Measurements from ENCODE around the gene CRY2. TPM values are rescaled to one million over a fixed set of nuclear protein-coding genes. Genes with fewer than 3 reads are reported as not detected.

CRY2 gene
- total and polyA plus RNA-seq, 2 of the 8 experiments (the other 6 are each of a cell fraction or from before 2014, with no cell fraction given) = 8.0 to 9.4 TPM

DNA sequence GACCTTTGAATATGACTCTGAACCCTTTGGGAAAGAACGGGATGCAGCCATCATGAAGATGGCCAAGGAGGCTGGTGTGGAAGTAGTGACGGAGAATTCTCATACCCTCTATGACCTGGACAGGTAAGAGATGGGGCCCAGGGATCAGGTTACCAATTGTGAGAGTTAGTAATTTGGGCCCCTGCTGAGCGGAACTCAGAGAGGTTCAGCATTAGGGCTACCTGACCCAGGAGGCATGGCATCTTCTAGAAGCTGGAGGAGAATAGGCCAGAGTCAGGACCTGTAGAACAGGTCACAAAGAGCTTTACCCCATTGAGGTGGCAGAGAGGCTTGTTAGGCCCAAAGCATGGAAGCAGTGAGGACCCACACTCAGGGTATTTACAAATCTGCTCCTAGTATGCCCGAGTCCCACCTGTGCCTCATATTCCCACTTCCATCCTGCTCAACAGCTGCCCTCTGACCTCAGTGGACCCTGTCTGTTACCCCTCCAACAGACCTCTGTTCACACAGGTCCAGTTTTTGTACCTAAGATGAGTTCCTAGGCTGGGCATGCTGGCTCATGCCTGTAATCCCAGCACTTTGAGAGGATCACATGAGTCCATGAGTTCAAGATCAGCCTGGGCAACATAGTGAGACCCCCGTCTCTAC lies 11.6 kb downstream of the CRY2 start:
- Histone ChIP-seq H2AK5ac (ENCODE audit: low read depth, low read length) (no peak overlapping the region), H4K20me1 (replicated peaks in 1 of 2; ENCODE audit: control insufficient read depth in 1 of 2, insufficient read depth in 2 of 2, low read length in 2 of 2) (peaks cover 0 to 2% of the 10 kb centered on the region in 2 experiments), H3K9me3 (ENCODE audit: insufficient read depth in 2 of 2, low read depth in 1 of 2, low read length in 1 of 2) (no peaks in the 10 kb centered on the region), H3K36me3 (ENCODE audit: control insufficient read depth in 2 of 4, insufficient read depth in 4 of 4, low read length in 3 of 4) (peaks cover 3 to 27% (median 9%) of the 10 kb centered on the region in 4 experiments; a peak in 5 of 8 replicates), H3K23ac (ENCODE audit: insufficient read length) (no peak overlapping the region), H2BK5ac (ENCODE audit: low read depth, low read length) (0 out of 2 replicates have a peak overlapping the region, but pooled peaks have one; percentile 2), H3K79me1 (ENCODE audit: low read depth, low read length) (no peaks in the 10 kb centered on the region), H3K79me2 (ENCODE audit: control insufficient read depth in 1 of 2, insufficient read depth in 2 of 2, low read length in 2 of 2) (no peaks in the 10 kb centered on the region), H3K56ac (replicated peaks; ENCODE audit: insufficient read length, low read depth, low read length) (no peak overlapping the region), H2BK15ac (ENCODE audit: low read length) (no peak overlapping the region; the same call in 1 of the 2 replicates), H2AFZ (ENCODE audit: low read length) (no peak overlapping the region), H4K91ac (replicated peaks; ENCODE audit: insufficient read length, low read length) (no peak overlapping the region), H3K4me1 (replicated peaks in 1 of 4; ENCODE audit: control insufficient read depth in 3 of 4, insufficient read depth in 4 of 4, low read length in 3 of 4) (peaks cover 13 to 28% (median 17%) of the 10 kb centered on the region in 4 experiments), H2BK120ac (replicated peaks; ENCODE audit: low read depth, low read length) (no peak overlapping the region), H2BK20ac (ENCODE audit: low read length) (no peak overlapping the region), H3K27ac (ENCODE audit: low read depth, low read length) (no peak overlapping the region; the same call in 1 of the 2 replicates), H4K8ac (ENCODE audit: extremely low read depth, insufficient read depth, low read length) (no peak overlapping the region), H3K4ac (replicated peaks; ENCODE audit: insufficient read length, low read depth, low read length) (no peak overlapping the region), H3K9ac (replicated peaks in 1 of 4; ENCODE audit: extremely low read depth in 1 of 4, low read depth in 3 of 4, low read length in 3 of 4) (no peak overlapping the region), H3K14ac (ENCODE audit: insufficient read length) (no peak overlapping the region), H3K4me3 (ENCODE audit: extremely low read depth in 1 of 4, insufficient read depth in 2 of 4, low read depth in 3 of 4, low read length in 4 of 4) (no peak overlapping the region), H3K27me3 (replicated peaks in 1 of 4; ENCODE audit: control insufficient read depth in 3 of 4, extremely low read depth in 1 of 4, insufficient read depth in 3 of 4, low read length in 3 of 4) (no peaks in the 10 kb centered on the region), H3K4me2 (ENCODE audit: insufficient read depth in 1 of 2, low read depth in 2 of 2, low read length in 2 of 2) (peak overlapping the region; percentile 30 to 48; a peak in 3 of 4 replicates), H4K5ac (ENCODE audit: insufficient read length, low read depth, low read length) (no peak overlapping the region), H3K23me2 (ENCODE audit: low read depth, low read length) (no peaks in the 10 kb centered on the region), H3K18ac (ENCODE audit: extremely low read depth, low read length) (peak overlapping the region; percentile 62; the same call in 1 of the 2 replicates), H2BK12ac (ENCODE audit: low read depth, low read length) (no peak overlapping the region)
- ChIA-PET CTCF (ENCODE audit: partially characterized antibody) (interaction anchor here (0.7 to 8.6 kb wide), 6 partner anchors 13 to 400 kb away, joined by 3 to 90 read pairs (median 4); no protein-coding TSS in a partner anchor), POLR2A (ENCODE audit: partially characterized antibody) (interaction anchor here (1.0 to 4.7 kb wide), 2 partner anchors 9 to 11 kb away, joined by 3 to 17 read pairs; partner anchors contain the start of gene CRY2)
- 85% methylated on average over 5 of the region's 5 CpGs; no CpG with 5 or more reads in 1 of the 2 experiments for WGBS, 2 experiments (ENCODE audit: extremely low coverage in 1 of 2, insufficient coverage in 1 of 2, insufficient read length in 1 of 2, insufficient replicate concordance in 2 of 2, low coverage in 1 of 2, low lambda C conversion rate in 2 of 2, missing lambda C conversion rate in 1 of 2)
- no peak for DNase-seq (ENCODE audit: low read depth in 1 of 2, low spot score in 2 of 2)
- no peak for FAIRE-seq
- no peak for TF ChIP-seq MAFK (IDR thresholded peaks at IDR 0.05; ENCODE audit: low read depth, low read length)
- TF ChIP-seq POLR2AphosphoS5 (IDR thresholded peaks at IDR 0.05; ENCODE audit: low read depth, low read length) = no peak
- TF ChIP-seq NANOG (IDR thresholded peaks at IDR 0.05; ENCODE audit: insufficient read depth, low read depth, low read length, poor library complexity, severe bottlenecking) = no peak
- no peak for TF ChIP-seq RBBP5 (IDR thresholded peaks at IDR 0.05; ENCODE audit: borderline replicate concordance, low read depth, low read length)
- no peak for TF ChIP-seq JUN (IDR thresholded peaks at IDR 0.05; ENCODE audit: low read depth, low read length)
- no peak for TF ChIP-seq EP300 (IDR thresholded peaks at IDR 0.05; ENCODE audit: borderline replicate concordance in 1 of 2, low read depth in 2 of 2, low read length in 2 of 2)

All from H1 (cell line).